H1 (cell line): ENCODE measurements around the gene ASAP2. TPM values are rescaled to one million over a fixed set of nuclear protein-coding genes. Genes with fewer than 3 reads are reported as not detected.

Experiments used
- CTCF ChIA-PET: fragments of 300-600 bp; sonication (Branson Sonifier 250); formaldehyde crosslinking; loops from one replicate; lab custom pipeline; 2021; ENCODE audit not compliant: partially characterized antibody; lab: Charles Lee
- POLR2A ChIA-PET: fragments of 300-600 bp; sonication (Branson Sonifier 250); formaldehyde crosslinking; loops from one replicate; lab custom pipeline; 2021; ENCODE audit warnings: inconsistent platforms; ENCODE audit not compliant: partially characterized antibody; lab: Charles Lee
- DNase-seq, 2 experiments: peaks; one replicate each; pipeline versions ENCODE4 v3.0.0 to v3.0.0-alpha.2; 2010 to 2022; ENCODE audit warnings: low spot score in 2 of 2, low read depth in 1 of 2, mixed read lengths in 1 of 2
- FAIRE-seq: peaks from 2 replicates; lab custom pipeline; 2011; peaks lifted over from hg19 to GRCh38; lab: Jason Lieb, UNC
- H2AFZ ChIP-seq: 2 replicates; pipeline ENCODE4 v1.8.1; 2012; ENCODE audit warnings: low read length, inconsistent platforms
- H2AK5ac ChIP-seq: 2 replicates; pipeline ENCODE4 v1.6.1; 2013; ENCODE audit warnings: low read depth, low read length
- H2BK120ac ChIP-seq: replicated peaks from 2 replicates; pipeline ENCODE3; 2013; ENCODE audit warnings: low read depth, low read length, inconsistent platforms
- H2BK12ac ChIP-seq: 2 replicates; pipeline ENCODE4 v1.6.1; 2013; ENCODE audit warnings: low read depth, low read length
- H2BK15ac ChIP-seq: 2 replicates; pipeline ENCODE4 v1.6.1; 2013; ENCODE audit warnings: low read length
- H2BK20ac ChIP-seq: 2 replicates; pipeline ENCODE4 v1.6.1; 2013; ENCODE audit warnings: low read length
- H2BK5ac ChIP-seq: 2 replicates; pipeline ENCODE4 v1.6.1; 2013; ENCODE audit warnings: low read depth, low read length
- H3K14ac ChIP-seq: 2 replicates; pipeline ENCODE4 v1.6.1; 2013; ENCODE audit warnings: inconsistent platforms; ENCODE audit not compliant: insufficient read length
- H3K18ac ChIP-seq: 2 replicates; pipeline ENCODE4 v1.6.1; 2013; ENCODE audit warnings: low read length; ENCODE audit errors: extremely low read depth
- H3K23ac ChIP-seq: 2 replicates; pipeline ENCODE4 v1.6.1; 2013; ENCODE audit warnings: inconsistent platforms; ENCODE audit not compliant: insufficient read length
- H3K23me2 ChIP-seq: 2 replicates; pipeline ENCODE4 v1.6.1; 2013; ENCODE audit warnings: low read depth, low read length
- H3K27ac ChIP-seq: 2 replicates; pipeline ENCODE4 v1.6.1; 2011; ENCODE audit warnings: low read depth, low read length, inconsistent platforms
- H3K27me3 ChIP-seq, 4 experiments: replicated peaks in 1 of 4; 1 replicate in 1 of 4; 2 replicates in 3 of 4; pipeline versions ENCODE4 v1.6.1 to v1.8.1; 2011 to 2013; ENCODE audit warnings: low read length in 3 of 4, mild to moderate bottlenecking in 3 of 4, inconsistent platforms in 2 of 4, mixed read lengths in 2 of 4, moderate library complexity in 1 of 4; ENCODE audit not compliant: control insufficient read depth in 3 of 4, insufficient read depth in 3 of 4; ENCODE audit errors: extremely low read depth in 1 of 4
- H3K36me3 ChIP-seq, 4 experiments: 2 replicates each; pipeline versions ENCODE4 v1.6.1 to v1.8.1; 2011 to 2013; ENCODE audit warnings: mild to moderate bottlenecking in 4 of 4, low read length in 3 of 4, moderate library complexity in 2 of 4, control low read depth in 1 of 4, inconsistent platforms in 1 of 4; ENCODE audit not compliant: insufficient read depth in 4 of 4, control insufficient read depth in 2 of 4
- H3K4ac ChIP-seq: replicated peaks from 2 replicates; pipeline ENCODE3; 2013; ENCODE audit warnings: low read length, low read depth, mixed read lengths, inconsistent platforms; ENCODE audit not compliant: insufficient read length
- H3K4me1 ChIP-seq, 4 experiments: replicated peaks in 1 of 4; 1 replicate in 1 of 4; 2 replicates in 3 of 4; pipeline versions ENCODE4 v1.6.1 to v1.8.1; 2011 to 2013; ENCODE audit warnings: low read length in 3 of 4, inconsistent platforms in 2 of 4, mixed read lengths in 1 of 4; ENCODE audit not compliant: insufficient read depth in 4 of 4, control insufficient read depth in 3 of 4
- H3K4me2 ChIP-seq, 2 experiments: 2 replicates each; pipeline versions ENCODE4 v1.6.1 to v1.8.1; 2011 to 2013; ENCODE audit warnings: low read depth in 2 of 2, low read length in 2 of 2, control low read depth in 1 of 2, inconsistent platforms in 1 of 2, mild to moderate bottlenecking in 1 of 2; ENCODE audit not compliant: insufficient read depth in 1 of 2
- H3K4me3 ChIP-seq, 4 experiments: fragments of 200-600, 300-600 bp in 1 of 4; sonication (generic), shearing (Covaris generic), sonication (Bioruptor Twin) in 1 of 4; 2 replicates each; pipeline versions ENCODE4 v1.5.1 to v1.8.1; 2011 to 2016; ENCODE audit warnings: low read length in 4 of 4, low read depth in 3 of 4, control low read depth in 2 of 4, inconsistent platforms in 2 of 4, mild to moderate bottlenecking in 2 of 4, mixed read lengths in 1 of 4, moderate library complexity in 1 of 4; ENCODE audit not compliant: insufficient read depth in 2 of 4; ENCODE audit errors: extremely low read depth in 1 of 4
- H3K56ac ChIP-seq: replicated peaks from 2 replicates; pipeline ENCODE3; 2013; ENCODE audit warnings: low read depth, mild to moderate bottlenecking, mixed read lengths, low read length, inconsistent platforms; ENCODE audit not compliant: insufficient read length
- H3K79me1 ChIP-seq: 2 replicates; pipeline ENCODE4 v1.6.1; 2013; ENCODE audit warnings: low read depth, low read length, control low read depth
- H3K79me2 ChIP-seq, 2 experiments: 2 replicates each; pipeline versions ENCODE4 v1.6.1 to v1.8.1; 2012 to 2013; ENCODE audit warnings: low read length in 2 of 2, mild to moderate bottlenecking in 2 of 2, inconsistent platforms in 1 of 2; ENCODE audit not compliant: insufficient read depth in 2 of 2, control insufficient read depth in 1 of 2
- H3K9ac ChIP-seq, 4 experiments: replicated peaks in 1 of 4; 1 replicate in 1 of 4; 2 replicates in 3 of 4; pipeline versions ENCODE4 v1.6.1 to v1.8.1; 2011 to 2013; ENCODE audit warnings: low read depth in 3 of 4, low read length in 3 of 4, control low read depth in 2 of 4, mild to moderate bottlenecking in 2 of 4, moderate library complexity in 2 of 4, inconsistent platforms in 1 of 4; ENCODE audit errors: extremely low read depth in 1 of 4
- H3K9me3 ChIP-seq, 2 experiments: 2 replicates each; pipeline versions ENCODE4 v1.6.1 to v1.8.1; 2012 to 2013; ENCODE audit warnings: mild to moderate bottlenecking in 2 of 2, moderate library complexity in 2 of 2, control low read depth in 1 of 2, inconsistent platforms in 1 of 2, low read depth in 1 of 2, low read length in 1 of 2, mixed read lengths in 1 of 2; ENCODE audit not compliant: insufficient read depth in 2 of 2
- H4K20me1 ChIP-seq, 2 experiments: replicated peaks in 1 of 2; 2 replicates each; pipeline versions ENCODE3 to v1.8.1; 2011 to 2013; ENCODE audit warnings: inconsistent platforms in 2 of 2, low read length in 2 of 2, mild to moderate bottlenecking in 1 of 2; ENCODE audit not compliant: insufficient read depth in 2 of 2, control insufficient read depth in 1 of 2
- H4K5ac ChIP-seq: 2 replicates; pipeline ENCODE4 v1.6.1; 2013; ENCODE audit warnings: low read length, low read depth, mixed read lengths, inconsistent platforms; ENCODE audit not compliant: insufficient read length
- H4K8ac ChIP-seq: 2 replicates; pipeline ENCODE4 v1.8.0; 2013; ENCODE audit warnings: mild to moderate bottlenecking, moderate library complexity, low read length, inconsistent platforms; ENCODE audit not compliant: insufficient read depth; ENCODE audit errors: extremely low read depth
- H4K91ac ChIP-seq: replicated peaks from 2 replicates; pipeline ENCODE3; 2013; ENCODE audit warnings: low read length, mixed read lengths, inconsistent platforms; ENCODE audit not compliant: insufficient read length
- EZH2 ChIP-seq: fragments of 200-600 bp; sonication (generic); IDR thresholded peaks from 2 replicates; pipeline ENCODE4 v1.7.1; 2012; ENCODE audit warnings: low read depth, mild to moderate bottlenecking, moderate library complexity, low read length, inconsistent platforms; ENCODE audit not compliant: severe bottlenecking
- WGBS, 2 experiments: shearing (Covaris generic) in 1 of 2; methylation state at CpG; one replicate each; pipeline versions ENCODE4 v1.1.6 to v1.1.7; 2013 to 2015; ENCODE audit warnings: low lambda C conversion rate in 2 of 2, mixed read lengths in 2 of 2, inconsistent platforms in 1 of 2, low coverage in 1 of 2, missing lambda C conversion rate in 1 of 2; ENCODE audit not compliant: insufficient replicate concordance in 2 of 2, insufficient coverage in 1 of 2, insufficient read length in 1 of 2; ENCODE audit errors: extremely low coverage in 1 of 2, missing lambda C conversion rate in 1 of 2; 5-methylcytosine and 5-hydroxymethylcytosine counted together
- polyA plus RNA-seq, 7 experiments: library from polyadenylated mRNA; depleted of rRNA in 3 of 7; stranded (reverse) in 5 of 7; unstranded in 2 of 7; fragments of >200 nt in 5 of 7; fragments of 200-250 nt in 2 of 7; gene quantifications; 1 replicate in 5 of 7; 2 replicates in 1 of 7; 4 replicates in 1 of 7; pipeline versions ENCODE4 v1.2.1 to v1.2.3, GENCODE V29; 2011 to 2013; ENCODE audit warnings: missing spikeins in 2 of 7, mixed read lengths in 2 of 7
- total RNA-seq: library from RNA; stranded (reverse); fragmentation: NEBNext Ultra II Directional; extraction: Animal tissue kit (Norgen Biotek cat#: 25700); gene quantifications from 2 replicates; pipeline ENCODE4 v1.2.1, GENCODE V29; 2021

The ASAP2 gene
- total and polyA plus RNA-seq, 2 of the 8 experiments (the other 6 are each of a cell fraction or from before 2014, with no cell fraction given): 10.2 to 18.7 TPM

DNA sequence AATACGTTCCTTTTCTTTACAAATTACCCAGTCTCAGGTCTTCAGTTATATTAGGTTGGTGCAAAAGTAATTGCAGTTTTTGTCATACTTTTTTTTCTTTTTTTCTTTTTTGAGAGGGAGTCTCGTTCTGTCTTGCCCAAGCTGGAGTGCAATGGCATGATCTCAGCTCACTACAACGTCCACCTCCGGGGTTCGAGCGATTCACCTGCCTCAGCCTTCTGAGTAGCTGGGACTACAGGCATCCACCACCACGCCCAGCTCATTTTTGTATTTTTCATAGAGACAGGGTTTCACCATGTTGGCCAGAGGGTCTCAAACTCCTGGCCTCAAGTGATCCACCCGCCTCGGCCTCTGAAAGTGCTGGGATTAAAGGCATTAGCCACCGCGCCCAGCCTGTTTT, 43.8 kb upstream of the ASAP2 start:
- FAIRE-seq: no peak
- Histone ChIP-seq H3K4me1 (no peaks in the 10 kb centered on the region), H3K4ac (no peak overlapping the region), H3K4me2 (no peak overlapping the region), H4K5ac (no peak overlapping the region), H4K20me1 (no peaks in the 10 kb centered on the region), H2BK12ac (no peak overlapping the region), H3K18ac (no peak overlapping the region), H3K23me2 (no peaks in the 10 kb centered on the region), H3K9me3 (no peaks in the 10 kb centered on the region), H3K79me2 (no peaks in the 10 kb centered on the region), H3K56ac (no peak overlapping the region), H2AFZ (no peak overlapping the region), H3K27me3 (no peaks in the 10 kb centered on the region), H2BK15ac (no peak overlapping the region), H3K27ac (no peak overlapping the region), H3K36me3 (no peaks in the 10 kb centered on the region), H3K23ac (no peak overlapping the region), H3K4me3 (no peak overlapping the region), H3K9ac (no peak overlapping the region), H4K8ac (no peak overlapping the region), H3K79me1 (no peaks in the 10 kb centered on the region), H4K91ac (no peak overlapping the region), H2BK120ac (no peak overlapping the region), H2AK5ac (no peak overlapping the region), H3K14ac (no peak overlapping the region), H2BK5ac (no peak overlapping the region), H2BK20ac (no peak overlapping the region)
- WGBS, 2 experiments: 89% methylated on average over 10 of the region's 11 CpGs; no CpG with 5 or more reads in 1 of the 2 experiments
- ChIA-PET POLR2A (interaction anchor here (0.7 kb wide), 1 partner anchor 68 kb away, joined by 3 read pairs; no protein-coding TSS in a partner anchor), CTCF (interaction anchor here (0.7 to 2.1 kb wide), 10 partner anchors 15 to 208 kb away, joined by 3 to 10 read pairs (median 4); no protein-coding TSS in a partner anchor)
- DNase-seq: no peak
- TF ChIP-seq EZH2: no peak
